Measurements from ENCODE around the gene CDH13.
A peak's percentile ranks its signal among the peaks of the same experiment; 100 is the strongest.

The CDH13 gene

DNA sequence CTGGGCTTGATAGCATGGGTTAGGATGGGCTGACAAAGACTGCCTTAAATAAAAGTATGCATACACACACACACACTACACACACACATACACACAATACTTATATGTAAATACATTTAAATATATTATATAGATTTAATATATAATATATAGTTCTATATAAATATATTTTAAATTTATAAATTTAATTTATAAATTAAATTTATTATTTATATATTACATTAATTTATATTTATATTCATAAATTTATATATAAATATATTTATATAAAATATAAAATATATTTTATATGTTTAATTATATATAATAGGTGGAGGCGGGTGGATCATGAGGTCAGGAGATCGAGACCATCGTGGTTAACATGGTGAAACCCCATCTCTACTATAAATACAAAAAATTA is 83.2 kb downstream of the CDH13 start:
- H3K27ac ChIP-seq (ENCODE audit: low read depth, low read length) = no peak overlapping the region
- H4K5ac ChIP-seq (ENCODE audit: low read length) = no peak overlapping the region
- no peak overlapping the region for H2BK5ac ChIP-seq (ENCODE audit: low read length)
- no peak overlapping the region for H2BK120ac ChIP-seq (ENCODE audit: low read depth, low read length)
- H2AK5ac ChIP-seq (ENCODE audit: low read length) = no peak overlapping the region
- H3K36me3 ChIP-seq (ENCODE audit: control insufficient read depth, insufficient read depth, low read length) = no peaks in the 10 kb centered on the region
- WGBS (ENCODE audit: extremely low coverage, insufficient coverage, low lambda C conversion rate) = no CpG with 5 or more reads among the region's 3 CpGs
- H3K27me3 ChIP-seq (ENCODE audit: insufficient read depth, low read length, poor library complexity) = no peaks in the 10 kb centered on the region
- H3K23ac ChIP-seq (ENCODE audit: low read length) = no peak overlapping the region
- no peak overlapping the region for H3K9ac ChIP-seq (ENCODE audit: low read length)
- no peak overlapping the region for H3K18ac ChIP-seq (ENCODE audit: low read length)
- DNase-seq = no peak
- no peak overlapping the region for H4K8ac ChIP-seq (ENCODE audit: low read depth, low read length)
- no peaks in the 10 kb centered on the region for H3K79me2 ChIP-seq (ENCODE audit: control insufficient read depth, insufficient read depth, low read length)
- no peak overlapping the region for H3K4ac ChIP-seq (ENCODE audit: low read depth, low read length)
- H3K4me3 ChIP-seq (ENCODE audit: low read length) = no peak overlapping the region
- no peak overlapping the region for H3K4me2 ChIP-seq (ENCODE audit: low read length)
- no peaks in the 10 kb centered on the region for H3K4me1 ChIP-seq (ENCODE audit: control insufficient read depth, low read depth, low read length)
- no peak overlapping the region for H2BK15ac ChIP-seq (replicated peaks; ENCODE audit: low read depth)
- no peak overlapping the region for H3K56ac ChIP-seq (ENCODE audit: low read length)
- no peaks in the 10 kb centered on the region for H3K79me1 ChIP-seq (ENCODE audit: low read length)

DNA sequence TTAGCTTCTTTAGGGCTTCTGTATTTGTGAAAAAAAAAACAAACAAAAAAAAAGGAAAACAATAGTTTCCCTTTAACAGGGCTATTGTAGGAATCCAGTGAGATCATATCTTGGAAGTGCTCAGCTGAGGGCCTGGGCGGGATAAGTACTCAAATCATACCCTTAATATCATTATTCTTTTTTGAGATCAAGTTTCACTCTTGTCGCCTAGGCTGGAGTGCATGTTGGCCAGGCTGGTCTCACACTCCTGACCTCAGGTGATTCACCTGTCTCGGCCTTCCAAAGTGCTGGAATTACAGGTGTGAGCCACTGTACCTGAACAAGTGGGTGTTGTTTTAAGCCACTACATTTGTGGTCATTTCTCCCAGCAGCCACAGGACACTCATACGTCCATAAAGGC is 87.0 kb downstream of the CDH13 start:
- no peak overlapping the region for H4K8ac ChIP-seq (ENCODE audit: low read depth, low read length)

DNA sequence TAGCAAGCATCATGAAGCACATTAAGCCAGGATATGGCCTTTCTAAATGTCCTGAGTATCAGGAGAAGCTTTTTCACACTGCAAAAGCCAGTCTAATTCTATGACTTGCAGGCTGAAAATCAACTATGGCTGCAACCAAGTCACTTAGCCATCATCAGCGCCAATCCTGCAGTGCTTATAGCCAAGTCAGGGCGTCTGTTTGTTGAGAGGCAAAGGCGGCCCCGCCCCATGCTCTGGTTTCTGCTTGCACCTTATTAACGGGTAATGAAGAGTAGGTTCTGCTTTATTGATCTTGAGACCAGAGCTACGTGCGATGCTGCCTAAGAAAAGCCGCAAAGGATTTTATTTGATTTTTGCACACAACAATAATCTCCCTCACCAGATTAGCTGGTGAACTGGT is 88.4 kb downstream of the CDH13 start:
- peaks cover 1% of the 10 kb centered on the region for H3K4me1 ChIP-seq (ENCODE audit: control insufficient read depth, low read depth, low read length)
- no peak overlapping the region for H2BK120ac ChIP-seq (ENCODE audit: low read depth, low read length)
- H3K4ac ChIP-seq (ENCODE audit: low read depth, low read length) = no peak overlapping the region
- H3K9ac ChIP-seq (ENCODE audit: low read length) = no peak overlapping the region
- no peaks in the 10 kb centered on the region for H3K79me2 ChIP-seq (ENCODE audit: control insufficient read depth, insufficient read depth, low read length)
- H3K4me2 ChIP-seq (ENCODE audit: low read length) = no peak overlapping the region
- H3K27me3 ChIP-seq (ENCODE audit: insufficient read depth, low read length, poor library complexity) = no peaks in the 10 kb centered on the region
- no peaks in the 10 kb centered on the region for H3K36me3 ChIP-seq (ENCODE audit: control insufficient read depth, insufficient read depth, low read length)
- H3K23ac ChIP-seq (ENCODE audit: low read length) = no peak overlapping the region
- H3K4me3 ChIP-seq (ENCODE audit: low read length) = no peak overlapping the region
- H2AK5ac ChIP-seq (ENCODE audit: low read length) = no peak overlapping the region
- DNase-seq = peak; percentile 25
- H2BK5ac ChIP-seq (ENCODE audit: low read length) = no peak overlapping the region
- H2BK15ac ChIP-seq (replicated peaks; ENCODE audit: low read depth) = no peak overlapping the region
- no peak overlapping the region for H3K18ac ChIP-seq (ENCODE audit: low read length)
- no peak overlapping the region for H3K56ac ChIP-seq (ENCODE audit: low read length)
- no peak overlapping the region for H4K5ac ChIP-seq (ENCODE audit: low read length)
- no peak overlapping the region for H3K27ac ChIP-seq (ENCODE audit: low read depth, low read length)
- H3K79me1 ChIP-seq (ENCODE audit: low read length) = no peaks in the 10 kb centered on the region
- no peak overlapping the region for H4K8ac ChIP-seq (ENCODE audit: low read depth, low read length)
- no CpG with 5 or more reads among the region's 8 CpGs for WGBS (ENCODE audit: extremely low coverage, insufficient coverage, low lambda C conversion rate)

More for the DNA sequence above, 87.0 kb downstream of the CDH13 start:
- no peak overlapping the region for H2AK5ac ChIP-seq (ENCODE audit: low read length)
- no peak overlapping the region for H2BK15ac ChIP-seq (replicated peaks; ENCODE audit: low read depth)
- H3K9ac ChIP-seq (ENCODE audit: low read length) = no peak overlapping the region
- no peak overlapping the region for H3K4me3 ChIP-seq (ENCODE audit: low read length)
- no peaks in the 10 kb centered on the region for H3K79me1 ChIP-seq (ENCODE audit: low read length)
- H2BK120ac ChIP-seq (ENCODE audit: low read depth, low read length) = no peak overlapping the region
- H3K4me2 ChIP-seq (ENCODE audit: low read length) = no peak overlapping the region
- H3K79me2 ChIP-seq (ENCODE audit: control insufficient read depth, insufficient read depth, low read length) = no peaks in the 10 kb centered on the region
- H3K36me3 ChIP-seq (ENCODE audit: control insufficient read depth, insufficient read depth, low read length) = no peaks in the 10 kb centered on the region
- no peak overlapping the region for H3K23ac ChIP-seq (ENCODE audit: low read length)
- no peak overlapping the region for H2BK5ac ChIP-seq (ENCODE audit: low read length)
- peaks cover 1% of the 10 kb centered on the region for H3K4me1 ChIP-seq (ENCODE audit: control insufficient read depth, low read depth, low read length)
- H3K27ac ChIP-seq (ENCODE audit: low read depth, low read length) = no peak overlapping the region
- H3K27me3 ChIP-seq (ENCODE audit: insufficient read depth, low read length, poor library complexity) = no peaks in the 10 kb centered on the region
- WGBS (ENCODE audit: extremely low coverage, insufficient coverage, low lambda C conversion rate) = no CpG with 5 or more reads among the region's 4 CpGs
- no peak overlapping the region for H3K56ac ChIP-seq (ENCODE audit: low read length)
- H3K4ac ChIP-seq (ENCODE audit: low read depth, low read length) = no peak overlapping the region
- DNase-seq = no peak
- H4K5ac ChIP-seq (ENCODE audit: low read length) = no peak overlapping the region
- no peak overlapping the region for H3K18ac ChIP-seq (ENCODE audit: low read length)

DNA sequence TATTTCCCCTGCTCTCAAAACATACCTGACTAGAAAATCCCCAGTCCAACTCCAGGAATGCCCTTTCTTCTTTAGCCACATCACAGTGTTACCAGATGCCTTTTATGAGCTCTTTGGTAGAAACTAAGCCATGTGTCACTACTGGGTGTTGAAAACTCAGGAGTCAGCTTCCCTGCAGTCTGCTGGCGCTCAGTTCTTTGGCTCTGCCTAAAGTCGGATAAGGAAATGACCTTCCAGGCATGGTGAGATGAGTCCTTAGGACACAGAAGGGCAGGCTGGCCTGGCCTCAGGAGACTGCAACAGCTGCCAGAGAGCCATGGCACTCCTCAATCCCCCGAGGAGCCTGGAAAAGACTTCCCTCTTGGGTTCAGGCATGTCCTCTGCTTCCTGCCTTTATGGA is 89.1 kb downstream of the CDH13 start:
- peak; percentile 30 for DNase-seq
- Histone ChIP-seq H3K9ac (ENCODE audit: low read length) (no peak overlapping the region), H3K79me1 (ENCODE audit: low read length) (no peaks in the 10 kb centered on the region), H2BK15ac (replicated peaks; ENCODE audit: low read depth) (no peak overlapping the region), H3K23ac (ENCODE audit: low read length) (no peak overlapping the region), H4K8ac (ENCODE audit: low read depth, low read length) (no peak overlapping the region), H3K4me3 (ENCODE audit: low read length) (no peak overlapping the region), H3K4me1 (ENCODE audit: control insufficient read depth, low read depth, low read length) (peaks cover 1% of the 10 kb centered on the region), H3K4me2 (ENCODE audit: low read length) (no peak overlapping the region), H3K36me3 (ENCODE audit: control insufficient read depth, insufficient read depth, low read length) (no peaks in the 10 kb centered on the region), H3K56ac (ENCODE audit: low read length) (no peak overlapping the region), H2BK5ac (ENCODE audit: low read length) (no peak overlapping the region), H2AK5ac (ENCODE audit: low read length) (no peak overlapping the region), H4K5ac (ENCODE audit: low read length) (no peak overlapping the region), H3K18ac (ENCODE audit: low read length) (no peak overlapping the region), H3K27ac (ENCODE audit: low read depth, low read length) (no peak overlapping the region), H3K27me3 (ENCODE audit: insufficient read depth, low read length, poor library complexity) (no peaks in the 10 kb centered on the region), H2BK120ac (ENCODE audit: low read depth, low read length) (no peak overlapping the region), H3K79me2 (ENCODE audit: control insufficient read depth, insufficient read depth, low read length) (no peaks in the 10 kb centered on the region), H3K4ac (ENCODE audit: low read depth, low read length) (no peak overlapping the region)
- WGBS (ENCODE audit: extremely low coverage, insufficient coverage, low lambda C conversion rate) = no CpG with 5 or more reads among the region's 3 CpGs

DNA sequence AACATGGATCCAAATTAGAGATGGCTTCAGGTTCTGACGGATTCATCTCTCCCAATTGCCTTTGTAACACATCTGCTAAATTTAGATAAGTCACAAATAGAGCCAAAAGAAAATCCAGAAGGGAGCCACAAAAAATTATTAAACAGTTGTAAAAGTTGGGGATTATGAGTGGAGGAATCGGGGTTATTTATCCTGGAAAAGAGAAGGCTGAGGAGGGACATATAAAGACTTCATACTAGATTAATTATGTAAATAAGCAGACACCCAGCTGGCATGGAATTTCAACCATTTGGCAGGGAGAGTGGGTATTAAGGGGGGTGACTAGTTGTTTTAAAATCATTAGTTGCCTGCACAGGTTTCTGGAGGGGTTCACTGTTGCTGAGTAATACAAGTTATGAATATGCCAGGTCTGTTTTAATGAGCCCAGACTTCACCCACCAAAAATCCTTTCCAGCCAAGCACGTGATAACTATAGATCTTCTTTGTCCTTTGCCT is 89.6 kb downstream of the CDH13 start:
- no peak overlapping the region for H3K27ac ChIP-seq (ENCODE audit: low read depth, low read length)
- WGBS (ENCODE audit: extremely low coverage, insufficient coverage, low lambda C conversion rate) = no CpG with 5 or more reads among the region's 3 CpGs
- no peak overlapping the region for H2BK5ac ChIP-seq (ENCODE audit: low read length)
- H3K4me1 ChIP-seq (ENCODE audit: control insufficient read depth, low read depth, low read length) = peaks cover 1% of the 10 kb centered on the region
- H3K56ac ChIP-seq (ENCODE audit: low read length) = no peak overlapping the region
- no peak overlapping the region for H3K23ac ChIP-seq (ENCODE audit: low read length)
- H3K4me2 ChIP-seq (ENCODE audit: low read length) = no peak overlapping the region
- no peaks in the 10 kb centered on the region for H3K27me3 ChIP-seq (ENCODE audit: insufficient read depth, low read length, poor library complexity)
- no peak overlapping the region for H3K9ac ChIP-seq (ENCODE audit: low read length)
- no peak overlapping the region for H3K4me3 ChIP-seq (ENCODE audit: low read length)
- H3K79me1 ChIP-seq (ENCODE audit: low read length) = no peaks in the 10 kb centered on the region
- no peak overlapping the region for H4K8ac ChIP-seq (ENCODE audit: low read depth, low read length)
- H3K18ac ChIP-seq (ENCODE audit: low read length) = no peak overlapping the region
- no peak overlapping the region for H4K5ac ChIP-seq (ENCODE audit: low read length)
- H3K4ac ChIP-seq (ENCODE audit: low read depth, low read length) = no peak overlapping the region
- H2BK120ac ChIP-seq (ENCODE audit: low read depth, low read length) = no peak overlapping the region
- no peaks in the 10 kb centered on the region for H3K36me3 ChIP-seq (ENCODE audit: control insufficient read depth, insufficient read depth, low read length)
- H3K79me2 ChIP-seq (ENCODE audit: control insufficient read depth, insufficient read depth, low read length) = no peaks in the 10 kb centered on the region
- H2BK15ac ChIP-seq (replicated peaks; ENCODE audit: low read depth) = no peak overlapping the region
- H2AK5ac ChIP-seq (ENCODE audit: low read length) = no peak overlapping the region
- DNase-seq = peak; percentile 26

DNA sequence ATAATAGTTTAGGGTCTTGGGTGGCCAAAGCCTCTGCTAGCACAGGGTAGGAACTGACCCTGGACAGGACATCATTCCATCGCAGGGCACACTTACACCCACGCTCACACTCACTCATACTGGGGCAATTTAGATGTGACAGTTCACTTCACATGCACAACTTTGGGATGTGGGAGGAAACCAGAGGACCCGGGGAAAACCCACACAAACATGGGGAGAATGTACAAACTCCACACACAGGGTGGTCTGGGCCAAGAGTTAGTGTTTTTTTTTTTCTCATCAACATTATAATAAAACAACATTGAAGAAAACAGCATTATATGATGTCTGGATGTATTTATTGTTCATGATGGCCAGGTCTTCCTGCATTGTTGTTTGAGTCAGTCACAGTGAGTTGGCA is 93.6 kb downstream of the CDH13 start:
- H4K8ac ChIP-seq (ENCODE audit: low read depth, low read length) = no peak overlapping the region
- H4K5ac ChIP-seq (ENCODE audit: low read length) = no peak overlapping the region
- H3K79me1 ChIP-seq (ENCODE audit: low read length) = no peaks in the 10 kb centered on the region
- no peaks in the 10 kb centered on the region for H3K27me3 ChIP-seq (ENCODE audit: insufficient read depth, low read length, poor library complexity)
- H3K56ac ChIP-seq (ENCODE audit: low read length) = no peak overlapping the region
- H3K4ac ChIP-seq (ENCODE audit: low read depth, low read length) = no peak overlapping the region
- WGBS (ENCODE audit: extremely low coverage, insufficient coverage, low lambda C conversion rate) = no CpG with 5 or more reads among the region's 3 CpGs
- no peak overlapping the region for H2BK120ac ChIP-seq (ENCODE audit: low read depth, low read length)
- H3K27ac ChIP-seq (ENCODE audit: low read depth, low read length) = no peak overlapping the region
- H2BK5ac ChIP-seq (ENCODE audit: low read length) = no peak overlapping the region
- no peaks in the 10 kb centered on the region for H3K36me3 ChIP-seq (ENCODE audit: control insufficient read depth, insufficient read depth, low read length)
- H3K4me3 ChIP-seq (ENCODE audit: low read length) = no peak overlapping the region
- no peak for DNase-seq
- H2AK5ac ChIP-seq (ENCODE audit: low read length) = no peak overlapping the region
- no peak overlapping the region for H3K9ac ChIP-seq (ENCODE audit: low read length)
- no peak overlapping the region for H3K23ac ChIP-seq (ENCODE audit: low read length)
- peaks cover 1% of the 10 kb centered on the region for H3K4me1 ChIP-seq (ENCODE audit: control insufficient read depth, low read depth, low read length)
- H2BK15ac ChIP-seq (replicated peaks; ENCODE audit: low read depth) = no peak overlapping the region
- H3K79me2 ChIP-seq (ENCODE audit: control insufficient read depth, insufficient read depth, low read length) = no peaks in the 10 kb centered on the region
- H3K18ac ChIP-seq (ENCODE audit: low read length) = no peak overlapping the region
- H3K4me2 ChIP-seq (ENCODE audit: low read length) = no peak overlapping the region

Data from mesendoderm (in vitro differentiated cells).